GM19238 (cell line): Measurements from ENCODE around the gene FADS3.

Source experiments
- DNase-seq: peaks from one replicate; pipeline ENCODE4 v3.0.0; 2011; ENCODE audit warnings: low spot score; ENCODE audit not compliant: insufficient read length

FADS3 gene

GRCh38 chr11:61913699-61914395, 22.5 kb upstream of the FADS3 start:
- no peak for DNase-seq

- DNase-seq: no peak
These were observed 21.8 kb upstream of the FADS3 start for GRCh38 chr11:61912991-61913698.

- no peak for DNase-seq
These were observed 21.2 kb upstream of the FADS3 start for GRCh38 chr11:61912530-61912898.

- DNase-seq: no peak
These were observed 20.6 kb upstream of the FADS3 start for GRCh38 chr11:61911701-61912529.

- no peak for DNase-seq
These were observed 19.9 kb upstream of the FADS3 start for GRCh38 chr11:61911128-61911700.

- DNase-seq: no peak
These were observed 19.1 kb upstream of the FADS3 start for GRCh38 chr11:61910187-61911127.

- DNase-seq: no peak
These were observed 17.5 kb upstream of the FADS3 start for GRCh38 chr11:61908730-61909316.

- no peak for DNase-seq
These were observed 16.8 kb upstream of the FADS3 start for GRCh38 chr11:61907871-61908729.

GRCh38 chr11:61907282-61907681, 15.9 kb upstream of the FADS3 start:
- no peak for DNase-seq

- DNase-seq: no peak
These were observed 15.2 kb upstream of the FADS3 start for GRCh38 chr11:61906522-61906909.

GRCh38 chr11:61905801-61906521, 14.6 kb upstream of the FADS3 start:
- DNase-seq: no peak

GRCh38 chr11:61905067-61905696, 13.8 kb upstream of the FADS3 start:
- no peak for DNase-seq

- DNase-seq: no peak
These were observed 13.2 kb upstream of the FADS3 start for GRCh38 chr11:61904539-61905048.

GRCh38 chr11:61903845-61904244, 12.5 kb upstream of the FADS3 start:
- DNase-seq: no peak

GRCh38 chr11:61902313-61902712, 11.0 kb upstream of the FADS3 start:
- DNase-seq: no peak

GRCh38 chr11:61901397-61901796, 10.1 kb upstream of the FADS3 start:
- DNase-seq: no peak

- DNase-seq: no peak
These were observed 8.9 kb upstream of the FADS3 start for GRCh38 chr11:61900251-61900650.
